GM19372 (cell line): Measurements from ENCODE around the gene FAM177A1.

Source experiments
- ATAC-seq: cut with Tn5 transposase; IDR thresholded peaks from one replicate; pipeline ENCODE4 v1.9.1; 2021; ENCODE audit warnings: mild to moderate bottlenecking, low read depth, moderate library complexity; ENCODE audit not compliant: unreplicated experiment

FAM177A1 gene

DNA sequence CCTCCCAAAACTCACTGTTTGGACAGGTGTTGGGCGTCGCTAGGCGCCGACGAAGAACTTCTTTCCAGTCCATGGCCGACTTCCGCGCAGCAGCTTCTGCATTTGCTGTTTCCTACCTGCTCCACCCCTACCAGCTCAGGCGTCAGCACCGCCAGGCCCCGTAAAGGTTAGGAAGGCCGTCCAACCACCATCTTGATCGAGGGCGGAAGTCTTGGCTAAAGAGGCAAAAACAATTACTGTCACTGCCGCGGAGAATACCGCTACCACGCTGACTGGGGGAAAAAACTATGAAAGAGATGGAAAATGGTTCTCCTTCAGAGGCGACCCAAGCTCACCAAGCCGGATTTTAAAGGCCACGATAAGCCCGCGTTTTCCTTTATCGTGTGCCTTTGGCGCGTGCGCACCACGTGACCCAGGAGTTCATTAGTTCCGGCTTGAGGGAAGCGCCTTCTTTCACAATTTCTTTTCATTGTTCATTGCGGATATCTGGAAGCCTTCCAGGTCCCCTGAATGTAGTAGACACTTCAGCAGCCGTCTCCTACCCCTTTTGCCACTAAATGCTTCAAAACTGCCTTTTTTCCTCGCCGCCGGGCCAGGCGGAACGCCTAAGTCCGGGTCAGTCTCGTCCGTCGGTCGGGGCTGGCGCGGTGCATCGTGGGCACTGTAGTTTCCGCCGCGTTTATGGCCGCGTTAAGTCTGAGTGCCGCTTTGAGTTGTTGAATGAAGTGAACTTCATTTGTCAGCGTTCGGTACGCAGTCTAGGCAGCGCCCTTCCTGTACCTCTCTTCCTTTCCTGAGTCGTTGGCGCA lies 76.0 kb downstream of the FAM177A1 start, which contains the start of the genes PPP2R3C and PRORP:
Gene PPP2R3C, minus strand, starts transcription at position 104 of the 809 bp plus-strand sequence. Its CDS starts 31 bp downstream, at position 73.
Gene PRORP, plus strand, starts transcription at position 666 of the 809 bp plus-strand sequence. CDS start 694 bp downstream, outside the sequence.
- peak; percentile 79 for ATAC-seq

GRCh38 chr14:35122696-35123387 lies 76.8 kb downstream of the FAM177A1 start:
- no peak for ATAC-seq

- ATAC-seq, result no peak
Observed at GRCh38 chr14:35123388-35123703, 77.3 kb downstream of the FAM177A1 start.

GRCh38 chr14:35124127-35124526 lies 78.1 kb downstream of the FAM177A1 start:
- no peak for ATAC-seq
